SK-N-MC (cell line): Measurements from ENCODE around the gene LIPA.

Experiments
- EZH2 ChIP-seq: fragments of 200-600 bp; sonication (generic); IDR thresholded peaks from one replicate; pipeline ENCODE4 v1.6.1; 2017; ENCODE audit warnings: antibody characterized with exemption
- POLR2AphosphoS5 ChIP-seq: IDR thresholded peaks from 2 replicates; pipeline ENCODE4 v1.6.1; 2012; ENCODE audit warnings: mild to moderate bottlenecking, low read depth, low read length, borderline replicate concordance

GRCh38 chr10:89164920-89165319 is 86.7 kb downstream of the LIPA start:
- no peak for TF ChIP-seq POLR2AphosphoS5
- TF ChIP-seq EZH2: no peak
